ENCODE data around the gene DNASE1L3. TPM values are rescaled to one million over a fixed set of nuclear protein-coding genes. Genes with fewer than 3 reads are reported as not detected.

Gene DNASE1L3
- total RNA-seq, 1 donor from 2014 or later, result 10.0 TPM

DNA sequence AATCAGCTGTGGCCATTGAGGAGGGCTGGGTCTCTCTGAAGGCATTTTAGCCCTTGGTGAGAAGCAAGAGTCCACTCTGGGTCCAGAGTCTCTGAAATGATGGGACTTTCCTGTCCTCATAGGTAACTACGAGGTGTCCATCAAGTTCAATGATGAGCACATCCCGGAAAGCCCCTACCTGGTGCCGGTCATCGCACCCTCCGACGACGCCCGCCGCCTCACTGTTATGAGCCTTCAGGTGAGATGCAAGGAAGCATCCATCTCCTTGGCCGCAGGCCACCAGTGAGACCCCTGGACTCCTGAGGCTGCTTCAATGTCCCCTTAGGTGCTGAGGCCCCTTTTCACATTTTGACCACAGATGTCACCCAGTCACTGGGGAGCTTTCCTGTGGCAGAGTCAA is 54.9 kb downstream of the DNASE1L3 start:
- no peaks in the 10 kb centered on the region for H3K27me3 ChIP-seq
- peak overlapping the region in 1 of 2 donors; percentile 28 for H3K27ac ChIP-seq
- peaks cover 0 to 3% of the 10 kb centered on the region in 2 donors for H3K4me1 ChIP-seq
- TF ChIP-seq, protein P1, sequence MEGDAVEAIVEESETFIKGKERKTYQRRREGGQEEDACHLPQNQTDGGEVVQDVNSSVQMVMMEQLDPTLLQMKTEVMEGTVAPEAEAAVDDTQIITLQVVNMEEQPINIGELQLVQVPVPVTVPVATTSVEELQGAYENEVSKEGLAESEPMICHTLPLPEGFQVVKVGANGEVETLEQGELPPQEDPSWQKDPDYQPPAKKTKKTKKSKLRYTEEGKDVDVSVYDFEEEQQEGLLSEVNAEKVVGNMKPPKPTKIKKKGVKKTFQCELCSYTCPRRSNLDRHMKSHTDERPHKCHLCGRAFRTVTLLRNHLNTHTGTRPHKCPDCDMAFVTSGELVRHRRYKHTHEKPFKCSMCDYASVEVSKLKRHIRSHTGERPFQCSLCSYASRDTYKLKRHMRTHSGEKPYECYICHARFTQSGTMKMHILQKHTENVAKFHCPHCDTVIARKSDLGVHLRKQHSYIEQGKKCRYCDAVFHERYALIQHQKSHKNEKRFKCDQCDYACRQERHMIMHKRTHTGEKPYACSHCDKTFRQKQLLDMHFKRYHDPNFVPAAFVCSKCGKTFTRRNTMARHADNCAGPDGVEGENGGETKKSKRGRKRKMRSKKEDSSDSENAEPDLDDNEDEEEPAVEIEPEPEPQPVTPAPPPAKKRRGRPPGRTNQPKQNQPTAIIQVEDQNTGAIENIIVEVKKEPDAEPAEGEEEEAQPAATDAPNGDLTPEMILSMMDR (IDR thresholded peaks at IDR 0.05), result no peak
- intact Hi-C loops (cut with DNase I), result no loop called here
- no peak for DNase-seq (ENCODE audit: low spot score in 2 of 2)
- peaks cover 34 to 92% of the 10 kb centered on the region in 2 donors for H3K36me3 ChIP-seq
- H3K9me3 ChIP-seq, result no peaks in the 10 kb centered on the region
- no peak overlapping the region for H3K4me3 ChIP-seq

DNA sequence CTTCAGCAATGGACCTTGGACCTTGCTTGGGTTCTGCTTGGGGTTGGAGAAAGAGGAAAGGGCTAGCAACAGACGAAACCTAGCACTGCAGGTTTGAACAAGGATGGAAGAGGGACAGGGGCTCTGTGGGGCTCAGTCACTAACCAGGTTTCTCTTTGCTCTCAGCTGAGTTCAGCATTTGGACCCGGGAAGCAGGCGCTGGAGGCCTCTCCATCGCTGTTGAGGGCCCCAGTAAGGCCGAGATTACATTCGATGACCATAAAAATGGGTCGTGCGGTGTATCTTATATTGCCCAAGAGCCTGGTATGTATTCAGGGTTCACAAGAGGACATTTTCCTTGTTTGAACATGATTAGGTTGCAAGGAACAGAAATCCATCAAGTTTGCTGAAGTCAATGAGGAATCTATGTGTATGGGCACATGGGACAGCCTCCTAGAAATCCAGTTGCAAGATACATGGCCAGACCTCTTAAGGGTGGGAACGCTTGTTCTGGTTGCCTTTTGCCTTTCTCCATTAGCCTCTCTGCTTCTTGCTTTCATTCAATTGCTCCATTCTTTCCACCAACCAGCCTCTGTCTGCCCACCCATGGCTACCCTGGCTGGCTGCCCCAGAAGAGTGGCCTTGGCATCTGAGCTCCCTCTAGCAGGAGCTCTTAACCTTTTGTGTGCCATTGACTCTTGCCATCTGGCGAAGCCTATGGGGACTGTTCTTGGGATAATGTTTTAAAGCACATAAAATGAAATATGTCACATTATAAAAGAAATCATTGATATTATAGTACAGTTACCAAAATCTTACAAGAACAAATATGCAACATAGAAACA is 55.9 kb downstream of the DNASE1L3 start:
- Histone ChIP-seq H3K9me3 (no peaks in the 10 kb centered on the region), H3K27ac (no peak overlapping the region), H3K4me1 (peaks cover 0 to 3% of the 10 kb centered on the region in 2 donors), H3K36me3 (peaks cover 44 to 93% of the 10 kb centered on the region in 2 donors), H3K27me3 (no peaks in the 10 kb centered on the region), H3K4me3 (no peak overlapping the region)
- DNase-seq (ENCODE audit: low spot score in 2 of 2), result no peak
- intact Hi-C loops (cut with DNase I), result no loop called here
- TF ChIP-seq, protein P1 (IDR thresholded peaks at IDR 0.05), result no peak

DNA sequence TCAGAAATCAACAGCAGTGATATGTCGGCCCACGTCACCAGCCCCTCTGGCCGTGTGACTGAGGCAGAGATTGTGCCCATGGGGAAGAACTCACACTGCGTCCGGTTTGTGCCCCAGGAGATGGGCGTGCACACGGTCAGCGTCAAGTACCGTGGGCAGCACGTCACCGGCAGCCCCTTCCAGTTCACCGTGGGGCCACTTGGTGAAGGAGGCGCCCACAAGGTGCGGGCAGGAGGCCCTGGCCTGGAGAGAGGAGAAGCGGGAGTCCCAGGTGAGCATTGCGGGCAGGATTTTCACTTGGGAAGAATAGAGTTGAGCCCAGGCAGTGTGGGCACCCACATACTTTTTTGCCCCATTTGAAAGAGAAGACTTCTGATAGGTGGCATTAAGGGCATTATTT is 57.4 kb downstream of the DNASE1L3 start:
- TF ChIP-seq, protein P1 (IDR thresholded peaks at IDR 0.05), result no peak

DNA sequence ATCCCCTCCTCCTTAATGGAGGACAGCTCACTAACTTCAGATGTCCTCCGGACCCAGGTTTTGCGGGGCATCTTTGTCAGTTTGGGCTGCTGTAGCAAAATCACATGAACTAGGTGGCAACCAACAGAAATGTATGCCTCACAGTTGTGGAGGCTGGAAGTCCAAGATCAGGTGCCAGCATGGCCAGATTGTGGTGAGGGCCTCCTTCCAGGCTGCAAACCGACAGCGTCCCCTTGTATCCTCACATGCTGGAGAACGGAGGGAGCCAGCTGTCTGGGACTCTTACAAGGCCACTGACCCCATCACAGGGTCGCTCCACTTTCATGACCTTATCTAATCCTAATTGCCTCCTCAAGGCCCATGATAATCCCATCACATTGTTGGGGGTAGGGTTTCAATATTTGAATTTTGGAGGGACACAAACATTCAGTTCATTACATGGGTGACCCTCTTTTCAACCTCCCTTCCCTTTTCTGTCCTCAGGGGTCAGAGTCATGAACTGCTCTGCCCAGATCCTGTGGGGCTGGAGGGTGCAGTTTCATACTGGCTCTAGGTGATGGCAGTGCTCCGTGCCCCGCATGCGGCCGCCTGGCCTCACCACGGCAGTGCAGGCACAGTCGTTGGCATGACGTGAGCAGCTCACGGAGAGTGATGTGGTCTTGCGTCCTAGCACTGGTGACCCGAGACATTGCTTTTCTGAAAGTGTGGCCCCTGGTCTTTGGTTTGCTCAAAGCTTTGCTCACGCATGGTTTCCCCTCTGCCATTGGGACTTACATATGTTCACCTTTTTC is 58.4 kb downstream of the DNASE1L3 start:
- no peaks in the 10 kb centered on the region for H3K9me3 ChIP-seq
- DNase-seq (ENCODE audit: low spot score in 2 of 2), result no peak
- H3K27me3 ChIP-seq, result no peaks in the 10 kb centered on the region
- intact Hi-C loops (cut with DNase I), result no loop called here
- H3K36me3 ChIP-seq, result peaks cover 67 to 94% of the 10 kb centered on the region in 2 donors
- H3K27ac ChIP-seq, result no peak overlapping the region
- TF ChIP-seq, protein P1 (IDR thresholded peaks at IDR 0.05), result no peak
- no peak overlapping the region for H3K4me3 ChIP-seq
- H3K4me1 ChIP-seq, result peaks cover 0 to 3% of the 10 kb centered on the region in 2 donors

More for the DNA sequence above, 57.4 kb downstream of the DNASE1L3 start:
- DNase-seq (ENCODE audit: low spot score in 2 of 2), result no peak
- intact Hi-C loops (cut with DNase I), result no loop called here
- H3K9me3 ChIP-seq, result no peaks in the 10 kb centered on the region
- no peak overlapping the region for H3K4me3 ChIP-seq
- H3K36me3 ChIP-seq, result peaks cover 59 to 93% of the 10 kb centered on the region in 2 donors
- H3K27me3 ChIP-seq, result no peaks in the 10 kb centered on the region
- no peak overlapping the region for H3K27ac ChIP-seq
- H3K4me1 ChIP-seq, result peaks cover 0 to 3% of the 10 kb centered on the region in 2 donors

DNA sequence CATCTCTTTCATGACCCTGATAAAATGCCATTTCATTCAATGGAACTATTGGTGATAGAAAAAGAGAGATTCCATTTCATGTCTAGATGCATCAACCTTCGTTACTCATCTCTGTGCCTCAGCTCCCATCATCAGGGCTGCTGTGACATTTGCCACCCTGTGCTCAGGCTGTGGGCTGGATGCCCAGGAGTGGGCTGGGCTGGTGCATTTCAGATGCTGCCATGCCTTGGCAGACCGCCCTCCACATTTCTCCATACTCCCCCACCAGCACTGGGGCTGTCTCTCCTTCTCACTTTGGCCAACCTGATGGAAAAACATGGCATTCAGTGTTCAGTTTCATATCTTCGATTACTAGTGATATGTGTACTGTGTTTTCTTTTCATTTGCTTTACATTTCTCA is 59.1 kb downstream of the DNASE1L3 start:
- no peak overlapping the region for H3K27ac ChIP-seq
- peaks cover 71 to 94% of the 10 kb centered on the region in 2 donors for H3K36me3 ChIP-seq
- TF ChIP-seq, protein P1 (IDR thresholded peaks at IDR 0.05), result no peak
- no peaks in the 10 kb centered on the region for H3K9me3 ChIP-seq
- H3K27me3 ChIP-seq, result no peaks in the 10 kb centered on the region
- peaks cover 0 to 3% of the 10 kb centered on the region in 2 donors for H3K4me1 ChIP-seq
- DNase-seq (ENCODE audit: low spot score in 2 of 2), result no peak
- no peak overlapping the region for H3K4me3 ChIP-seq
- intact Hi-C loops (cut with DNase I), result no loop called here

Data from ascending aorta (tissue), 2 donors.